H1 (cell line): ENCODE data around the gene RBP7. TPM values are rescaled to one million over a fixed set of nuclear protein-coding genes. Genes with fewer than 3 reads are reported as not detected.

ENCODE experiments used
- CTCF ChIA-PET: fragments of 300-600 bp; sonication (Branson Sonifier 250); formaldehyde crosslinking; loops from one replicate; lab custom pipeline; 2021; ENCODE audit not compliant: partially characterized antibody; lab: Charles Lee
- POLR2A ChIA-PET: fragments of 300-600 bp; sonication (Branson Sonifier 250); formaldehyde crosslinking; loops from one replicate; lab custom pipeline; 2021; ENCODE audit warnings: inconsistent platforms; ENCODE audit not compliant: partially characterized antibody; lab: Charles Lee
- DNase-seq, 2 experiments: peaks; one replicate each; pipeline versions ENCODE4 v3.0.0 to v3.0.0-alpha.2; 2010 to 2022; ENCODE audit warnings: low spot score in 2 of 2, low read depth in 1 of 2, mixed read lengths in 1 of 2
- FAIRE-seq: peaks from 2 replicates; lab custom pipeline; 2011; peaks lifted over from hg19 to GRCh38; lab: Jason Lieb, UNC
- H2AFZ ChIP-seq: 2 replicates; pipeline ENCODE4 v1.8.1; 2012; ENCODE audit warnings: low read length, inconsistent platforms
- H2AK5ac ChIP-seq: 2 replicates; pipeline ENCODE4 v1.6.1; 2013; ENCODE audit warnings: low read depth, low read length
- H2BK120ac ChIP-seq: replicated peaks from 2 replicates; pipeline ENCODE3; 2013; ENCODE audit warnings: low read depth, low read length, inconsistent platforms
- H2BK12ac ChIP-seq: 2 replicates; pipeline ENCODE4 v1.6.1; 2013; ENCODE audit warnings: low read depth, low read length
- H2BK15ac ChIP-seq: 2 replicates; pipeline ENCODE4 v1.6.1; 2013; ENCODE audit warnings: low read length
- H2BK20ac ChIP-seq: 2 replicates; pipeline ENCODE4 v1.6.1; 2013; ENCODE audit warnings: low read length
- H2BK5ac ChIP-seq: 2 replicates; pipeline ENCODE4 v1.6.1; 2013; ENCODE audit warnings: low read depth, low read length
- H3K14ac ChIP-seq: 2 replicates; pipeline ENCODE4 v1.6.1; 2013; ENCODE audit warnings: inconsistent platforms; ENCODE audit not compliant: insufficient read length
- H3K18ac ChIP-seq: 2 replicates; pipeline ENCODE4 v1.6.1; 2013; ENCODE audit warnings: low read length; ENCODE audit errors: extremely low read depth
- H3K23ac ChIP-seq: 2 replicates; pipeline ENCODE4 v1.6.1; 2013; ENCODE audit warnings: inconsistent platforms; ENCODE audit not compliant: insufficient read length
- H3K23me2 ChIP-seq: 2 replicates; pipeline ENCODE4 v1.6.1; 2013; ENCODE audit warnings: low read depth, low read length
- H3K27ac ChIP-seq: 2 replicates; pipeline ENCODE4 v1.6.1; 2011; ENCODE audit warnings: low read depth, low read length, inconsistent platforms
- H3K27me3 ChIP-seq, 4 experiments: replicated peaks in 1 of 4; 1 replicate in 1 of 4; 2 replicates in 3 of 4; pipeline versions ENCODE4 v1.6.1 to v1.8.1; 2011 to 2013; ENCODE audit warnings: low read length in 3 of 4, mild to moderate bottlenecking in 3 of 4, inconsistent platforms in 2 of 4, mixed read lengths in 2 of 4, moderate library complexity in 1 of 4; ENCODE audit not compliant: control insufficient read depth in 3 of 4, insufficient read depth in 3 of 4; ENCODE audit errors: extremely low read depth in 1 of 4
- H3K36me3 ChIP-seq, 4 experiments: 2 replicates each; pipeline versions ENCODE4 v1.6.1 to v1.8.1; 2011 to 2013; ENCODE audit warnings: mild to moderate bottlenecking in 4 of 4, low read length in 3 of 4, moderate library complexity in 2 of 4, control low read depth in 1 of 4, inconsistent platforms in 1 of 4; ENCODE audit not compliant: insufficient read depth in 4 of 4, control insufficient read depth in 2 of 4
- H3K4ac ChIP-seq: replicated peaks from 2 replicates; pipeline ENCODE3; 2013; ENCODE audit warnings: low read length, low read depth, mixed read lengths, inconsistent platforms; ENCODE audit not compliant: insufficient read length
- H3K4me1 ChIP-seq, 4 experiments: replicated peaks in 1 of 4; 1 replicate in 1 of 4; 2 replicates in 3 of 4; pipeline versions ENCODE4 v1.6.1 to v1.8.1; 2011 to 2013; ENCODE audit warnings: low read length in 3 of 4, inconsistent platforms in 2 of 4, mixed read lengths in 1 of 4; ENCODE audit not compliant: insufficient read depth in 4 of 4, control insufficient read depth in 3 of 4
- H3K4me2 ChIP-seq, 2 experiments: 2 replicates each; pipeline versions ENCODE4 v1.6.1 to v1.8.1; 2011 to 2013; ENCODE audit warnings: low read depth in 2 of 2, low read length in 2 of 2, control low read depth in 1 of 2, inconsistent platforms in 1 of 2, mild to moderate bottlenecking in 1 of 2; ENCODE audit not compliant: insufficient read depth in 1 of 2
- H3K4me3 ChIP-seq, 4 experiments: fragments of 200-600, 300-600 bp in 1 of 4; sonication (generic), shearing (Covaris generic), sonication (Bioruptor Twin) in 1 of 4; 2 replicates each; pipeline versions ENCODE4 v1.5.1 to v1.8.1; 2011 to 2016; ENCODE audit warnings: low read length in 4 of 4, low read depth in 3 of 4, control low read depth in 2 of 4, inconsistent platforms in 2 of 4, mild to moderate bottlenecking in 2 of 4, mixed read lengths in 1 of 4, moderate library complexity in 1 of 4; ENCODE audit not compliant: insufficient read depth in 2 of 4; ENCODE audit errors: extremely low read depth in 1 of 4
- H3K56ac ChIP-seq: replicated peaks from 2 replicates; pipeline ENCODE3; 2013; ENCODE audit warnings: low read depth, mild to moderate bottlenecking, mixed read lengths, low read length, inconsistent platforms; ENCODE audit not compliant: insufficient read length
- H3K79me1 ChIP-seq: 2 replicates; pipeline ENCODE4 v1.6.1; 2013; ENCODE audit warnings: low read depth, low read length, control low read depth
- H3K79me2 ChIP-seq, 2 experiments: 2 replicates each; pipeline versions ENCODE4 v1.6.1 to v1.8.1; 2012 to 2013; ENCODE audit warnings: low read length in 2 of 2, mild to moderate bottlenecking in 2 of 2, inconsistent platforms in 1 of 2; ENCODE audit not compliant: insufficient read depth in 2 of 2, control insufficient read depth in 1 of 2
- H3K9ac ChIP-seq, 4 experiments: replicated peaks in 1 of 4; 1 replicate in 1 of 4; 2 replicates in 3 of 4; pipeline versions ENCODE4 v1.6.1 to v1.8.1; 2011 to 2013; ENCODE audit warnings: low read depth in 3 of 4, low read length in 3 of 4, control low read depth in 2 of 4, mild to moderate bottlenecking in 2 of 4, moderate library complexity in 2 of 4, inconsistent platforms in 1 of 4; ENCODE audit errors: extremely low read depth in 1 of 4
- H3K9me3 ChIP-seq, 2 experiments: 2 replicates each; pipeline versions ENCODE4 v1.6.1 to v1.8.1; 2012 to 2013; ENCODE audit warnings: mild to moderate bottlenecking in 2 of 2, moderate library complexity in 2 of 2, control low read depth in 1 of 2, inconsistent platforms in 1 of 2, low read depth in 1 of 2, low read length in 1 of 2, mixed read lengths in 1 of 2; ENCODE audit not compliant: insufficient read depth in 2 of 2
- H4K20me1 ChIP-seq, 2 experiments: replicated peaks in 1 of 2; 2 replicates each; pipeline versions ENCODE3 to v1.8.1; 2011 to 2013; ENCODE audit warnings: inconsistent platforms in 2 of 2, low read length in 2 of 2, mild to moderate bottlenecking in 1 of 2; ENCODE audit not compliant: insufficient read depth in 2 of 2, control insufficient read depth in 1 of 2
- H4K5ac ChIP-seq: 2 replicates; pipeline ENCODE4 v1.6.1; 2013; ENCODE audit warnings: low read length, low read depth, mixed read lengths, inconsistent platforms; ENCODE audit not compliant: insufficient read length
- H4K8ac ChIP-seq: 2 replicates; pipeline ENCODE4 v1.8.0; 2013; ENCODE audit warnings: mild to moderate bottlenecking, moderate library complexity, low read length, inconsistent platforms; ENCODE audit not compliant: insufficient read depth; ENCODE audit errors: extremely low read depth
- H4K91ac ChIP-seq: replicated peaks from 2 replicates; pipeline ENCODE3; 2013; ENCODE audit warnings: low read length, mixed read lengths, inconsistent platforms; ENCODE audit not compliant: insufficient read length
- BCL11A ChIP-seq, 2 experiments: IDR thresholded peaks; one replicate each; pipeline ENCODE4 v1.6.1; 2011; ENCODE audit warnings: low read depth in 2 of 2, low read length in 2 of 2, mild to moderate bottlenecking in 2 of 2
- CBX8 ChIP-seq: fragments of 300-800, 300-1000 bp; sonication (generic); IDR thresholded peaks from 2 replicates; pipeline ENCODE4 v1.7.1; 2016; ENCODE audit warnings: low read depth, low read length, borderline replicate concordance
- CHD1 ChIP-seq: IDR thresholded peaks from 2 replicates; pipeline ENCODE4 v1.6.1; 2012; ENCODE audit warnings: low read depth, low read length, improper control_type of control experiment
- CREB1 ChIP-seq: IDR thresholded peaks from 2 replicates; pipeline ENCODE4 v1.6.1; 2012; ENCODE audit warnings: inconsistent platforms
- CTBP2 ChIP-seq: IDR thresholded peaks from 2 replicates; pipeline ENCODE4 v1.7.0; 2011; ENCODE audit warnings: borderline replicate concordance, mild to moderate bottlenecking, moderate library complexity, mixed read lengths, low read length; ENCODE audit not compliant: insufficient read depth, insufficient read length
- EGR1 ChIP-seq: IDR thresholded peaks from 2 replicates; pipeline ENCODE4 v1.6.1; 2011; ENCODE audit warnings: low read depth, low read length, borderline replicate concordance
- GTF2F1 ChIP-seq: IDR thresholded peaks from 2 replicates; pipeline ENCODE4 v1.6.1; 2012; ENCODE audit warnings: low read depth, low read length, improper control_type of control experiment, borderline replicate concordance
- JUN ChIP-seq: IDR thresholded peaks from 2 replicates; pipeline ENCODE4 v1.6.1; 2011; ENCODE audit warnings: low read depth, mild to moderate bottlenecking, improper control_type of control experiment, low read length
- MAFK ChIP-seq: IDR thresholded peaks from 2 replicates; pipeline ENCODE4 v1.6.1; 2012; ENCODE audit warnings: low read depth, mild to moderate bottlenecking, improper control_type of control experiment, low read length
- NANOG ChIP-seq: IDR thresholded peaks from 2 replicates; pipeline ENCODE4 v1.6.1; 2011; ENCODE audit warnings: low read length, low read depth, mild to moderate bottlenecking, inconsistent platforms; ENCODE audit not compliant: insufficient read depth, poor library complexity, severe bottlenecking
- WGBS, 2 experiments: shearing (Covaris generic) in 1 of 2; methylation state at CpG; one replicate each; pipeline versions ENCODE4 v1.1.6 to v1.1.7; 2013 to 2015; ENCODE audit warnings: low lambda C conversion rate in 2 of 2, mixed read lengths in 2 of 2, inconsistent platforms in 1 of 2, low coverage in 1 of 2, missing lambda C conversion rate in 1 of 2; ENCODE audit not compliant: insufficient replicate concordance in 2 of 2, insufficient coverage in 1 of 2, insufficient read length in 1 of 2; ENCODE audit errors: extremely low coverage in 1 of 2, missing lambda C conversion rate in 1 of 2; 5-methylcytosine and 5-hydroxymethylcytosine counted together
- polyA plus RNA-seq, 7 experiments: library from polyadenylated mRNA; depleted of rRNA in 3 of 7; stranded (reverse) in 5 of 7; unstranded in 2 of 7; fragments of >200 nt in 5 of 7; fragments of 200-250 nt in 2 of 7; gene quantifications; 1 replicate in 5 of 7; 2 replicates in 1 of 7; 4 replicates in 1 of 7; pipeline versions ENCODE4 v1.2.1 to v1.2.3, GENCODE V29; 2011 to 2013; ENCODE audit warnings: missing spikeins in 2 of 7, mixed read lengths in 2 of 7
- total RNA-seq: library from RNA; stranded (reverse); fragmentation: NEBNext Ultra II Directional; extraction: Animal tissue kit (Norgen Biotek cat#: 25700); gene quantifications from 2 replicates; pipeline ENCODE4 v1.2.1, GENCODE V29; 2021
- TF ChIP-seq, protein P1 (sequence below): IDR thresholded peaks from 2 replicates; pipeline ENCODE4 v1.6.1; 2011; ENCODE audit warnings: low read length, improper control_type of control experiment
- TF ChIP-seq, protein P2 (sequence below): IDR thresholded peaks from 2 replicates; pipeline ENCODE4 v1.6.1; 2012; ENCODE audit warnings: low read length, inconsistent platforms

RBP7 gene
- total and polyA plus RNA-seq, 2 of the 8 experiments (the other 6 are each of a cell fraction or from before 2014, with no cell fraction given), result 5.7 to 7.2 TPM

DNA sequence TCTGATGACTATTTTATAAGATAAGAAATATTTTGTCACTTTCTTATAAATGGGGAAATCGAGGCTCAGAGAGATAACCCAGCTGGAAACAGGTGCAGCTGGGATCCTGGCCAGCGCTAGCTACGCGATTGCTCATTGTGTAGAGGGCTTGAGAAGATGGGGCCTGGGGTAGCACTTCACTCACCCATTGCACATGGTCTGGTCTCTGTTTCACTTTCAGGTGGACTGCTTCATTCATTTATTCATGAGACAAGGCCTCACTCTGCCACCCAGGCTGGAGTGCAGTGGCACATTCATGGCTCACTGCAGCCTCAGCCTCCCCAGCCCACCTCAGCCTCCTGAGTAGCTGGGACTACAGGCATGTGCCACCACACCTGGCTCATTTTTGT, 59.6 kb downstream of the RBP7 start:
- CTCF ChIA-PET, result no interaction called here
- no peak overlapping the region for H3K27ac ChIP-seq
- TF ChIP-seq BCL11A (IDR thresholded peaks at IDR 0.05; ENCODE audit: low read depth in 2 of 2, low read length in 2 of 2) (no peak), EGR1 (no peak), MAFK (no peak), CHD1 (no peak), NANOG (no peak), JUN (no peak), CREB1 (no peak), CTBP2 (no peak), GTF2F1 (no peak), CBX8 (no peak)
- TF ChIP-seq, protein P1, sequence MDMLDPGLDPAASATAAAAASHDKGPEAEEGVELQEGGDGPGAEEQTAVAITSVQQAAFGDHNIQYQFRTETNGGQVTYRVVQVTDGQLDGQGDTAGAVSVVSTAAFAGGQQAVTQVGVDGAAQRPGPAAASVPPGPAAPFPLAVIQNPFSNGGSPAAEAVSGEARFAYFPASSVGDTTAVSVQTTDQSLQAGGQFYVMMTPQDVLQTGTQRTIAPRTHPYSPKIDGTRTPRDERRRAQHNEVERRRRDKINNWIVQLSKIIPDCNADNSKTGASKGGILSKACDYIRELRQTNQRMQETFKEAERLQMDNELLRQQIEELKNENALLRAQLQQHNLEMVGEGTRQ, result no peak
- TF ChIP-seq, protein P2, sequence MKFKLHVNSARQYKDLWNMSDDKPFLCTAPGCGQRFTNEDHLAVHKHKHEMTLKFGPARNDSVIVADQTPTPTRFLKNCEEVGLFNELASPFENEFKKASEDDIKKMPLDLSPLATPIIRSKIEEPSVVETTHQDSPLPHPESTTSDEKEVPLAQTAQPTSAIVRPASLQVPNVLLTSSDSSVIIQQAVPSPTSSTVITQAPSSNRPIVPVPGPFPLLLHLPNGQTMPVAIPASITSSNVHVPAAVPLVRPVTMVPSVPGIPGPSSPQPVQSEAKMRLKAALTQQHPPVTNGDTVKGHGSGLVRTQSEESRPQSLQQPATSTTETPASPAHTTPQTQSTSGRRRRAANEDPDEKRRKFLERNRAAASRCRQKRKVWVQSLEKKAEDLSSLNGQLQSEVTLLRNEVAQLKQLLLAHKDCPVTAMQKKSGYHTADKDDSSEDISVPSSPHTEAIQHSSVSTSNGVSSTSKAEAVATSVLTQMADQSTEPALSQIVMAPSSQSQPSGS, result no peak

More for the DNA sequence above, 59.6 kb downstream of the RBP7 start:
- Histone ChIP-seq H4K20me1 (peaks cover 7 to 13% of the 10 kb centered on the region in 2 experiments), H2BK20ac (no peak overlapping the region), H4K5ac (no peak overlapping the region), H3K9ac (no peak overlapping the region), H2AFZ (no peak overlapping the region), H3K4me1 (peaks cover 0 to 6% (median under 1%) of the 10 kb centered on the region in 4 experiments; a peak in 2 of 7 replicates), H3K23me2 (no peaks in the 10 kb centered on the region), H2AK5ac (no peak overlapping the region), H3K56ac (no peak overlapping the region), H3K14ac (no peak overlapping the region), H3K79me1 (peaks cover 13% of the 10 kb centered on the region), H3K18ac (no peak overlapping the region), H3K9me3 (no peaks in the 10 kb centered on the region), H2BK12ac (no peak overlapping the region), H3K4ac (no peak overlapping the region), H3K36me3 (no peaks in the 10 kb centered on the region), H3K27me3 (no peaks in the 10 kb centered on the region), H4K91ac (no peak overlapping the region), H3K4me2 (no peak overlapping the region), H2BK120ac (no peak overlapping the region), H3K4me3 (no peak overlapping the region), H2BK15ac (no peak overlapping the region), H3K79me2 (peaks cover 0 to 79% of the 10 kb centered on the region in 2 experiments), H4K8ac (no peak overlapping the region), H3K23ac (no peak overlapping the region), H2BK5ac (no peak overlapping the region)
- WGBS, 2 experiments, result 94% methylated on average over 4 of the region's 4 CpGs; no CpG with 5 or more reads in 1 of the 2 experiments
- POLR2A ChIA-PET, result no interaction called here
- DNase-seq (no peak), FAIRE-seq (no peak)
